ENCODE measurements around the gene LMTK3. TPM values are rescaled to one million over a fixed set of nuclear protein-coding genes. Genes with fewer than 3 reads are reported as not detected.

LMTK3 gene
- polyA plus RNA-seq, 1 donor, result 7.2 TPM

DNA sequence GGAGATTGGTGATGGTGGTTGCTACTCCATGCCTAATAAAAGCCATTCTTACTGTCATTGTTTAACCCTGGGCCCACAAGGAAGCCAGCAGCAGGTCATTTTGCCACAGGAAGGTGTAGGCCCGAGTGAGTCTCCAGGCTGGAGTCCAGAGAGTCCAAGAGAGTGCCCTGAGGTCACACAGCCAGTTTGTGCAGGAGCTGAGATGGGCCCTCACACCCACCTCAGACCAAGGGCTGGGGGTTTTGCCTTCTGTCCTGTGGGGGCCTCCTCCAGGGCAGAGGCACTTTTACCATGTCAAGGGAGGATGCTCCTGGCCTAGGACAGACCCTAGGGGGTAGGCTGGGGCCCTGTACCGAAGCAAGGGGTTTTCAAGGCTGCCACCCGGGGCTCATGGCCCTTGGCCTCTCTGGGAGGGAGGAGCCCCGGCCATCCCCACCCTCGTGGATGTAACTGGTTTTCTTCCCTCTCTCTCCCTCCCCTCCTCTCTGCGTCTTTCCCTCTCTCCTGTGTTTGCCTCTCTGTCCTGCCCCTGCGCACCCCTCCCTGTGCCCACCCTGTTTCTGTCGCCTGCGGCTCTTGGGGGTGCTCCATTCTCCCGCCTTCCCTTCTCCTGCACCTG is 34.5 kb downstream of the LMTK3 start:
- H3K9me3 ChIP-seq (ENCODE audit: control insufficient read depth, low read depth, low read length), result peaks cover 3% of the 10 kb centered on the region

DNA sequence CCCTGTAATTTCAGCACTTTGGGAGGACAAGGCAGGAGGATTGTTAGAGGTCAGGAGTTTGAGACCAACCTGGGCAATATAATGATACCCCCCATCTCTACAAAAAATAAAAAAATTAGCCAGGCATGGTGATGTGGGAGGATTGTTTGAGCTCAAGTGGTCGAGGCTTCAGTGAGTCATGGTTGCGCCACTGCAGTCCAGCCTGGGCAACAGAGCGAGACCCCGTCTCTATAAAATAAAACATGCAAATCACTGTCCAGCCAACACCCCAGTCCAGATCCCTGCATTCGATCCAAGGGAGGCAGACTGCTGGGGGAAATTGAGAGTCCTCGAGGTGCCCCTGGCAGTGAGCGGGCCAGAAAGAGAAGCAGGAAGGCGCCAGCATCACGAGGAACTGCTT is 35.5 kb downstream of the LMTK3 start:
- DNase-seq, result no peak
- peaks cover 4% of the 10 kb centered on the region for H3K4me1 ChIP-seq (ENCODE audit: control insufficient read depth, insufficient read depth, low read length)
- WGBS (ENCODE audit: insufficient coverage, low lambda C conversion rate), result 93% methylated on average over 2 of the region's 9 CpGs
- H3K9me3 ChIP-seq (ENCODE audit: control insufficient read depth, low read depth, low read length), result peaks cover 3% of the 10 kb centered on the region
- H3K27me3 ChIP-seq (ENCODE audit: control insufficient read depth, insufficient read depth, low read length), result no peaks in the 10 kb centered on the region
- H3K36me3 ChIP-seq (ENCODE audit: control insufficient read depth, insufficient read depth, low read length), result peaks cover 79% of the 10 kb centered on the region
- H3K4me3 ChIP-seq (ENCODE audit: low read length), result no peak overlapping the region
- no peak overlapping the region for H3K27ac ChIP-seq (ENCODE audit: low read length)

More for the DNA sequence above, 34.5 kb downstream of the LMTK3 start:
- Histone ChIP-seq H3K4me1 (ENCODE audit: control insufficient read depth, insufficient read depth, low read length) (peaks cover 7% of the 10 kb centered on the region), H3K27ac (ENCODE audit: low read length) (no peak overlapping the region), H3K27me3 (ENCODE audit: control insufficient read depth, insufficient read depth, low read length) (no peaks in the 10 kb centered on the region), H3K4me3 (ENCODE audit: low read length) (no peak overlapping the region), H3K36me3 (ENCODE audit: control insufficient read depth, insufficient read depth, low read length) (peaks cover 69% of the 10 kb centered on the region)
- WGBS (ENCODE audit: insufficient coverage, low lambda C conversion rate), result 67% methylated on average over 2 of the region's 10 CpGs
- no peak for DNase-seq

DNA sequence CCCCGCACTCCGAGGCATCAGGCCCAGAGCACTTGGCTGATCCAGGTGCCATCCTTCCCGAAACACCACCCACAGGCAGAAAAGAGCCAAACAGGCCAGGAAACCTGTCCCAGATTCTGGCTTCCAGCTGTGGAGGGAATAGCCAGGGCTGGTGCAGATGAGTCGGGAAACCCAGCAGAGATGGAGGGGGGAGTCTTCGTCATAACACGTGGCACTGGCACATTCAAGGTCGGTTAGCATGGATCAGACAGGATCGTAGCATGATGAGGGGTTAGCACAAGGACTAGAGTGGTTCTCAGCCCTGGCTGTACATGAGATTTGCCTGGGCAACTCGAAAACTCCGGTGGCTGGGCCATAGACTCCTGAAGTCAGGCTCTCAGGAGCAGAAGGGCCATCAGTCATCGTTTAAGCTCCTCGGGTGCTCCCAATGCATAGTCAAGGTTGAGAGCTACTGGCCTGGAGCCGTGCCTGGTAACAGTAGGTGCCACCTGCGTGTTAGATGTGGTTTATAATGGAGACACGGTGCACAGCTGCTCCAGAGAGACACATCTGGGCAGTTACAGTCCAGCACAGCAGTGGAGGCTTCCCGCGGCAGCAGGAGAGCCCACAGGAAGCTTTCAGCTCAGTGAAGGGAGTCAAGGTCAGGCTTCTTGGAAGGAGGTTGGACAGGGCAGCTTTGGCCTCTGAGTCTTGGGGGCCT is 36.1 kb downstream of the LMTK3 start:
- H3K36me3 ChIP-seq (ENCODE audit: control insufficient read depth, insufficient read depth, low read length), result peaks cover 86% of the 10 kb centered on the region
- H3K4me1 ChIP-seq (ENCODE audit: control insufficient read depth, insufficient read depth, low read length), result peaks cover 3% of the 10 kb centered on the region
- no peaks in the 10 kb centered on the region for H3K27me3 ChIP-seq (ENCODE audit: control insufficient read depth, insufficient read depth, low read length)
- no peak overlapping the region for H3K4me3 ChIP-seq (ENCODE audit: low read length)
- H3K9me3 ChIP-seq (ENCODE audit: control insufficient read depth, low read depth, low read length), result peaks cover 3% of the 10 kb centered on the region
- no peak overlapping the region for H3K27ac ChIP-seq (ENCODE audit: low read length)
- no peak for DNase-seq
- 90% methylated on average over 2 of the region's 17 CpGs for WGBS (ENCODE audit: insufficient coverage, low lambda C conversion rate)

DNA sequence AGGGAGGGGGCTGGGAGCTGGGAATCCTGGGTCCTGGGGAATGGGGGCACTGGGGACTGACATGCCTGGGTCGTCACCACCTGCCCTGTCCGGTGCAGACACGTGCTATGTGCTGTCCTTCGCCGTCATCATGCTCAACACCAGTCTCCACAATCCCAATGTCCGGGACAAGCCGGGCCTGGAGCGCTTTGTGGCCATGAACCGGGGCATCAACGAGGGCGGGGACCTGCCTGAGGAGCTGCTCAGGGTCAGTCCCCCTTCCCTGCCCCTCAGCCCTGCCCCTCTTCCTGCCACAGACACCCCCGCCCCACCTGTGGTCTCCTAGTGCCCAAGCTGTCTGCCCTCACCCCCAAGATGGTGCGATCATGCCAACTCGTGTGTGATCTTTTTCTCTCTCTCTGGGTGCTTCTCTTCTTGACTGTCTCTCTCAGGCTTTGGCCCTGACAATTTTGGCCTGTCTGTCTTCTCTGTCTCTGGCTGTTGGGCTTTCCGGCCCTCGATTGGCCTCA is 37.5 kb downstream of the LMTK3 start:
- no CpG with 5 or more reads among the region's 16 CpGs for WGBS (ENCODE audit: insufficient coverage, low lambda C conversion rate)
- no peak for DNase-seq
- H3K36me3 ChIP-seq (ENCODE audit: control insufficient read depth, insufficient read depth, low read length), result peaks cover 84% of the 10 kb centered on the region
- H3K27me3 ChIP-seq (ENCODE audit: control insufficient read depth, insufficient read depth, low read length), result no peaks in the 10 kb centered on the region
- no peak overlapping the region for H3K4me3 ChIP-seq (ENCODE audit: low read length)
- no peaks in the 10 kb centered on the region for H3K9me3 ChIP-seq (ENCODE audit: control insufficient read depth, low read depth, low read length)
- no peak overlapping the region for H3K27ac ChIP-seq (ENCODE audit: low read length)
- H3K4me1 ChIP-seq (ENCODE audit: control insufficient read depth, insufficient read depth, low read length), result peaks cover 10% of the 10 kb centered on the region

DNA sequence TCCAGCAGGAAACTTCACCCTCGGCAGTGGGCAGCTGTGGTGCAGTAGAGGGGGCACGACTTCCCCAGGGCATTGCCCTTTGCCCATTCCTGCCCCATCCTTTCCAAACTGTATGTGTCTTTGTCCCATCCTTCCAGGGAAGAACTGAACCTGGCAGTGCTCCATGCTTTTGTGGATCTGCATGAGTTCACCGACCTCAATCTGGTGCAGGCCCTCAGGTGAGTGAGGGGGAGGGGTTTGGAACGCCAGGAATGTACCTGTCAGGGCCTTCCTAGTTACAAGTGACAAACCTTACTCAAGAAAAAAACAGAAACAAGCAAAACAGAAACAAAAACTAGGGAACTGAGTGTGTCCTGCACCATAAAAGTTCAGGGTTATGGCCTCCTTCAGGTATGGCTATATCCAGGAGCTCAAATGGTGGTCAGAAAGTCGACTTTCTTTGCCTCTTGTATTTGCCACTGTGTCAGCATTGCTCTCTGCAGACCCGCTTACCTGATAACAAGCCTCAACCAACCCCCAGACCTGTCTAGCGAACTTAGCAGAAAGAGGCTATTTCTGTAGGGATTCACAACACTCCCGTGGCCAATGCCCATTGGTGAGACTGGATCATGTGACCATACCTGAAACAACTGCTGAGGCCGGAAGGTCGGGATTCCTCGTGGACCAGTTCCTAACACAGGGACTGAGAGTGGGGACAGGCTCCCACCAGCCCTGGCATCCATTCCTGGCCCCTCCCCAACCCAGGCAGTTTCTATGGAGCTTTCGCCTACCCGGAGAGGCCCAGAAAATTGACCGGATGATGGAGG is 38.3 kb downstream of the LMTK3 start:
- WGBS (ENCODE audit: insufficient coverage, low lambda C conversion rate), result 100% methylated on average over 1 of the region's 14 CpGs
- no peak for DNase-seq
- peaks cover 78% of the 10 kb centered on the region for H3K36me3 ChIP-seq (ENCODE audit: control insufficient read depth, insufficient read depth, low read length)
- no peak overlapping the region for H3K4me3 ChIP-seq (ENCODE audit: low read length)
- H3K4me1 ChIP-seq (ENCODE audit: control insufficient read depth, insufficient read depth, low read length), result peaks cover 13% of the 10 kb centered on the region
- no peak overlapping the region for H3K27ac ChIP-seq (ENCODE audit: low read length)
- H3K9me3 ChIP-seq (ENCODE audit: control insufficient read depth, low read depth, low read length), result no peaks in the 10 kb centered on the region
- no peaks in the 10 kb centered on the region for H3K27me3 ChIP-seq (ENCODE audit: control insufficient read depth, insufficient read depth, low read length)

DNA sequence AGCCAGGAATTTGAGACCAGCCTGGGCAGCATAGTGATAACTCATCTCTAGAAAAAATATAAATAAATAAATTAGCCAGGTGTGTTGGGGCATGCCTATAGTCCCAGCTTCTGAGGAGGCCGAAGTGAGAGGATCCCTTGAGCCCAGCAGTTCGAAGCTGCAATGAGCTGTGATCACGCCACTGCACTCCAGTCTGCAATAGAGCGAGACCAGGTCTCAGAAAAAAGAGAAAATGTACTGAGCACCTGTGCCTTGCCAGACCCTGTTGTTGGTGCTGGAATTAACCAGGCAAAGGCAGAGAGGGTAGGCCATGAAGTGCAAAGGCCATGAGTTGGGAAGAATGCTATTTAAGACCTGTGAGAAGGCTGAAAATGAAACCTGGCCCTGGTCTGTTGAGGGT is 39.8 kb downstream of the LMTK3 start:
- peaks cover 64% of the 10 kb centered on the region for H3K36me3 ChIP-seq (ENCODE audit: control insufficient read depth, insufficient read depth, low read length)
- no peak overlapping the region for H3K4me3 ChIP-seq (ENCODE audit: low read length)
- WGBS (ENCODE audit: insufficient coverage, low lambda C conversion rate), result no CpG with 5 or more reads among the region's 4 CpGs
- no peak overlapping the region for H3K27ac ChIP-seq (ENCODE audit: low read length)
- no peak for DNase-seq
- H3K27me3 ChIP-seq (ENCODE audit: control insufficient read depth, insufficient read depth, low read length), result no peaks in the 10 kb centered on the region
- H3K9me3 ChIP-seq (ENCODE audit: control insufficient read depth, low read depth, low read length), result no peaks in the 10 kb centered on the region
- H3K4me1 ChIP-seq (ENCODE audit: control insufficient read depth, insufficient read depth, low read length), result peaks cover 15% of the 10 kb centered on the region

DNA sequence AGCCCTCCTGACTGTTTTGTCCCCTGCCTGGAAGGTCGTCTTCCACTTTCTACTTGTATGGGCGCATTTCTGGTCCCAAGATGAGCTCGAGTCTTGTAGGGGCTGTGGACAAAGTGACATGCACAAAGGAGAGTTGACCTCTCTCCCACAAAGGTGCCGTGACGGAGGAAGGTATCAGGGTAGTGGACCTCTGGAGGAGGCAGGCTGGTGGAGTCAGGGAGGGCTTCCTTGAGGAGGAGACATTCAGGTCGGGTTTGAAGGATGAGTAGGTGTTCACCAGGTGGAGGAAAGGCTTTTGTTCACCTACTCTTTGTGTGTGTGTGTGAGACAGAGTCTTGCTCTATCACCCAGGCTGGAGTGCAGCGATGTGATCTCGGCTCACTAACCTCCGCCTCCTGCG is 40.8 kb downstream of the LMTK3 start:
- Histone ChIP-seq H3K27me3 (ENCODE audit: control insufficient read depth, insufficient read depth, low read length) (no peaks in the 10 kb centered on the region), H3K27ac (ENCODE audit: low read length) (no peak overlapping the region), H3K4me3 (ENCODE audit: low read length) (no peak overlapping the region), H3K36me3 (ENCODE audit: control insufficient read depth, insufficient read depth, low read length) (peaks cover 56% of the 10 kb centered on the region), H3K9me3 (ENCODE audit: control insufficient read depth, low read depth, low read length) (no peaks in the 10 kb centered on the region), H3K4me1 (ENCODE audit: control insufficient read depth, insufficient read depth, low read length) (peaks cover 15% of the 10 kb centered on the region)
- WGBS (ENCODE audit: insufficient coverage, low lambda C conversion rate), result no CpG with 5 or more reads among the region's 10 CpGs
- no peak for DNase-seq

DNA sequence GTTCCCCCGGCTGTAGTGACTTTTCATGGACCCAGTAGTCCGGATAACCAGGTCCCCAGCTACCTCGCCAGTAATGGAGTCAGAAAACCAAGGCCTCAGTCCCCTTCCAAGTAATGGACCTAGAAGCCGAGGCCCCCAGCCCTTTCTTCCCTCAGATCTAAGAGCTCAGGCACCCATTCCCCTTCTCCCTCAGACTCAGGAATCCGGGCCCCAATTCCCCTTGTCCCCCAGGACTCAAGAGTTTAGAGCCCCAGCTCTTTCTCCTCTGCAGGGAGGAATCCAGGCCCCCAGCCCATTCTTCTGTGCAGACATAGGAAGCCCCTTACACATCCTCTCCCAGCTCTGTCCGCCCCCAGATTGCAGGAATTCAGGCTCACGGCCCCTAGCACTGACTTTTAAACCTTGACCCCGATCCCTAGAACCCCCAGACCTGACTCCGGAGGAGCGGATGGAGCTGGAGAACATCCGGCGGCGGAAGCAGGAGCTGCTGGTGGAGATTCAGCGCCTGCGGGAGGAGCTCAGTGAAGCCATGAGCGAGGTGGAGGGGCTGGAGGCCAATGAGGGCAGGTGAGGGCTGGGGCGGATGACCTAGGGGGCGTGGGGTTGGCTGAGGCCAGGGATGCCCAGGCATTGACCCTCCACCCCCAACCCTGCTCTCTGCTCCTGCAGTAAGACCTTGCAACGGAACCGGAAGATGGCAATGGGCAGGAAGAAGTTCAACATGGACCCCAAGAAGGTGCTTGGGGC is 41.5 kb downstream of the LMTK3 start:
- Histone ChIP-seq H3K4me3 (ENCODE audit: low read length) (peak overlapping the region; percentile 99), H3K9me3 (ENCODE audit: control insufficient read depth, low read depth, low read length) (no peaks in the 10 kb centered on the region), H3K27ac (ENCODE audit: low read length) (peak overlapping the region; percentile 99), H3K4me1 (ENCODE audit: control insufficient read depth, insufficient read depth, low read length) (peaks cover 15% of the 10 kb centered on the region), H3K36me3 (ENCODE audit: control insufficient read depth, insufficient read depth, low read length) (peaks cover 49% of the 10 kb centered on the region), H3K27me3 (ENCODE audit: control insufficient read depth, insufficient read depth, low read length) (no peaks in the 10 kb centered on the region)
- WGBS (ENCODE audit: insufficient coverage, low lambda C conversion rate), result no CpG with 5 or more reads among the region's 20 CpGs
- no peak for DNase-seq

DNA sequence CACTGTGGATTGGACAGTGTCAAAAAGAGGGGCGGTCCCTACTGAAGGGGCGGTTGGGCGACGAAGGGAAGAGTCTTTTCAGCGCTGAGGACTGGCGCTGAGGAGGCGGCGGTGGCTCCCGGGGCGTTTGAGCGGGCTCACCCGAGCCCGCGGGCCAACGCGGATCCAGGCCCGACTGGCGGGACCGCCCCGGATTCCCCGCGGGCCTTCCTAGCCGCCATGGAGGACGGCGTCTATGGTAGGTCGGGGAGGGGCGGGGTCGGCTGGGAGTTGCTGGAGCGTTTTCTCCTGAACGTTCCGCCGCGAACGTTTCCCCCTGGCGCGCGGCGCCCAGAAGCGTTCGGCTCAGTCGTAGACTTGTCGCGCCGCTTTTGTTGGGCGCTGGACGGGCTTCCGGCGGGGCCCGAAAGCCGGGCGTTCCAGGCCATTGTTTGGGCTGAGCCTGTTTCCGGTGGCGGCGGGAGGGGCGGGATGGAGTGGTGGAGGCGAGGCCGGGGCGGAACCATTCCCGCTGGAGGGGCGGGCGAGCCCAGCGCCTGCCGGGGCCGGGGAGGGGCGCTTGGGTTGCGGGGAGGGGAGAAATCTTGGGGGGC is 42.2 kb downstream of the LMTK3 start, which contains the start of gene CYTH2:
TSS of gene CYTH2 (plus strand) at position 81 of the 593 bp plus-strand sequence. CDS start at position 220, 139 bp downstream.
- Histone ChIP-seq H3K4me3 (ENCODE audit: low read length) (peak within 1 kb of the TSS; percentile 99), H3K36me3 (ENCODE audit: control insufficient read depth, insufficient read depth, low read length) (peaks cover 42% of the 10 kb centered on the region), H3K27ac (ENCODE audit: low read length) (peak within 1 kb of the TSS; percentile 99), H3K27me3 (ENCODE audit: control insufficient read depth, insufficient read depth, low read length) (no peaks in the 10 kb centered on the region), H3K9me3 (ENCODE audit: control insufficient read depth, low read depth, low read length) (no peaks in the 10 kb centered on the region), H3K4me1 (ENCODE audit: control insufficient read depth, insufficient read depth, low read length) (peaks cover 15% of the 10 kb centered on the region)
- no CpG with 5 or more reads among the region's 66 CpGs for WGBS (ENCODE audit: insufficient coverage, low lambda C conversion rate)
- DNase-seq, result peak in 1 of 2 donors; percentile 85

Measured in large intestine (tissue), 3 donors.